Small intestine (tissue), 7 donors: ENCODE data around the gene B4GAT1. TPM values are rescaled to one million over a fixed set of nuclear protein-coding genes. Genes with fewer than 3 reads are reported as not detected.

Experiments used
- DNase-seq, 2 donors: peaks; one replicate each; pipeline versions ENCODE4 v3.0.0 to v3.0.0-alpha.2; 2013
- FAIRE-seq: peaks from 2 replicates; lab custom pipeline; 2012; peaks lifted over from hg19 to GRCh38; lab: Jason Lieb, UNC
- H3K27ac ChIP-seq, 3 donors: one replicate each; pipeline ENCODE4 v1.5.1; 2013; ENCODE audit warnings: low read length in 2 of 3, mild to moderate bottlenecking in 2 of 3, control low read depth in 1 of 3, inconsistent platforms in 1 of 3, low read depth in 1 of 3, moderate library complexity in 1 of 3
- H3K27me3 ChIP-seq, 3 donors: one replicate each; pipeline ENCODE4 v1.6.1; 2013; ENCODE audit warnings: low read length in 3 of 3, inconsistent platforms in 1 of 3; ENCODE audit not compliant: control insufficient read depth in 3 of 3, insufficient read depth in 3 of 3
- H3K36me3 ChIP-seq, 3 donors: one replicate each; pipeline ENCODE4 v1.6.1; 2013; ENCODE audit warnings: low read length in 3 of 3, inconsistent platforms in 1 of 3, low read depth in 1 of 3, mild to moderate bottlenecking in 1 of 3, moderate library complexity in 1 of 3; ENCODE audit not compliant: control insufficient read depth in 3 of 3, insufficient read depth in 2 of 3
- H3K4me1 ChIP-seq, 3 donors: one replicate each; pipeline ENCODE4 v1.6.1; 2013; ENCODE audit warnings: low read length in 2 of 3, inconsistent platforms in 1 of 3, low read depth in 1 of 3, mild to moderate bottlenecking in 1 of 3, moderate library complexity in 1 of 3; ENCODE audit not compliant: control insufficient read depth in 3 of 3, insufficient read depth in 2 of 3
- H3K4me3 ChIP-seq, 3 donors: one replicate each; pipeline ENCODE4 v1.5.1; 2013; ENCODE audit warnings: low read length in 3 of 3, control low read depth in 1 of 3, inconsistent platforms in 1 of 3, low read depth in 1 of 3, mild to moderate bottlenecking in 1 of 3, moderate library complexity in 1 of 3
- H3K9me3 ChIP-seq, 2 donors: one replicate each; pipeline ENCODE4 v1.6.1; 2013; ENCODE audit warnings: low read depth in 1 of 2, low read length in 1 of 2; ENCODE audit not compliant: control insufficient read depth in 2 of 2, insufficient read depth in 1 of 2
- WGBS, 3 donors: extraction: QIAGEN DNeasy Blood & Tissue Kit; methylation state at CpG; one replicate each; pipeline ENCODE4 v1.1.7; 2013; 5-methylcytosine and 5-hydroxymethylcytosine counted together
- polyA plus RNA-seq, 4 donors: library from polyadenylated mRNA; stranded (reverse) in 3 of 4; unstranded in 1 of 4; fragments of 200-250 nt in 3 of 4; fragments of 120-200 nt in 1 of 4; gene quantifications; one replicate each; pipeline versions ENCODE4 v1.2.1 to v1.2.3, GENCODE V29; 2013
- donor health status: healthy with polysubstance abuse.
- donor health status: control.
- donor health status: control.
- donor health status: Bipolar disorder and iron deficiency.
- donor health status: healthy.

Gene B4GAT1
- polyA plus RNA-seq, 4 donors: 12.2 to 28.0 (median 20.8) TPM

DNA sequence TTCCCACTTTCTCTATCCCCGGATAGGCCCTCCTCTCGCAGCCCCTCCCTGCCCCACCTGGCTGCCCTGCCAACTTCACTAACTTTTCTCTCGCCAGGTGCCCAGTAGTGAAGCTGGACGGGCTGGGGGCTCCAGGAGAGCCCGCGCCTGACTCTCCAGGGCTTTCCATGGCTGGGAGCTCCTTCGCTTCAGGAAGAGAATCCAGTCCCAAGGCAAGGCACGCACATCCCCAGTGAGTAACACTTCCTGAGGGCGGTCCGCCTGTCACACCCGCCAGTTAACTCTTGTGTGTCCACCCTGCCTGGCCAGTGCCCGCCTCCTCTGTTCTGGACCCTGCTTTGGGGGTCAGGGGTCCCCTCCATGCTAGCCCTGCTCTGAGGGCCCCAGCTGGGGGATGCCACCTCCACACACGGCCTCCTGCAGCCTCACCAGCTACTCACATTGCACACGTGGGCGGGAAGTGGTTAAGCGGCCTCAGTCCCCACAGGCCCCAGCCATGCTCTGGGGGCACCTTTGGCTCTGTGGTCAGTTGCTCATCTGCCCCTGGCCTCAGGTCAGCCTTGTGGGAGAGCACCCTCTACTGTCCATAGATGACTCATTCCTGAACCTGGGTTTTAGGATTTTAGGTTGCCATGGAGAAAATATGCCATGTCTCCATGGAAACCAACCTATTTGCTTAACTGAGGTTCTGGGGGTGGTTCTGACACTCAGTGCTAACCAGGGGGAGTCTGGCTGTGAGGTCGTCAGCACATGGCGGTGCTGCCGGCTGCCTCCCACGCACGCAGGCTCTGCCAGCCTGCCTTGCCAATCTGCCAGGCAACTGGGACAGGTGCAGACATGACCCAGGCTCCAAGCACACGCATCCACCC lies 11.0 kb downstream of the B4GAT1 start, which contains the start of gene RIN1:
Gene RIN1, minus strand, starts transcription at position 201 of the 869 bp plus-strand sequence. Its CDS starts 32 bp downstream, at position 169.
- peaks cover 5 to 77% (median 8%) of the 10 kb centered on the region in 3 donors for H3K36me3 ChIP-seq

GRCh38 chr11:66335531-66336233 lies 11.7 kb downstream of the B4GAT1 start:
- Histone ChIP-seq H3K27me3 (no peaks in the 10 kb centered on the region), H3K27ac (peak overlapping the region; percentile 48 to 86 (median 55)), H3K36me3 (peaks cover 0 to 72% (median 8%) of the 10 kb centered on the region in 3 donors), H3K4me1 (peaks cover 0 to 17% (median 0%) of the 10 kb centered on the region in 3 donors), H3K9me3 (no peaks in the 10 kb centered on the region), H3K4me3 (peak overlapping the region; percentile 57 to 71 (median 65))
- 9 to 19% (median 13%) methylated on average over 31 to 35 of the region's 35 CpGs for WGBS, 3 donors
- peak in 1 of 2 donors; percentile 41 for DNase-seq
- no peak for FAIRE-seq

More for the DNA sequence above, 11.0 kb downstream of the B4GAT1 start, which contains the start of gene RIN1:
- FAIRE-seq (no peak), DNase-seq (peak; percentile 70 to 79)
- H3K4me1 ChIP-seq: peaks cover 0 to 17% (median 0%) of the 10 kb centered on the region in 3 donors
- H3K4me3 ChIP-seq: peak within 1 kb of the TSS; percentile 57 to 71 (median 65)
- H3K27me3 ChIP-seq: no peaks in the 10 kb centered on the region
- no peaks in the 10 kb centered on the region for H3K9me3 ChIP-seq
- H3K27ac ChIP-seq: peak within 1 kb of the TSS; percentile 48 to 86 (median 55)
- WGBS, 3 donors: 11 to 12% (median 11%) methylated on average over 22 of the region's 22 CpGs

DNA sequence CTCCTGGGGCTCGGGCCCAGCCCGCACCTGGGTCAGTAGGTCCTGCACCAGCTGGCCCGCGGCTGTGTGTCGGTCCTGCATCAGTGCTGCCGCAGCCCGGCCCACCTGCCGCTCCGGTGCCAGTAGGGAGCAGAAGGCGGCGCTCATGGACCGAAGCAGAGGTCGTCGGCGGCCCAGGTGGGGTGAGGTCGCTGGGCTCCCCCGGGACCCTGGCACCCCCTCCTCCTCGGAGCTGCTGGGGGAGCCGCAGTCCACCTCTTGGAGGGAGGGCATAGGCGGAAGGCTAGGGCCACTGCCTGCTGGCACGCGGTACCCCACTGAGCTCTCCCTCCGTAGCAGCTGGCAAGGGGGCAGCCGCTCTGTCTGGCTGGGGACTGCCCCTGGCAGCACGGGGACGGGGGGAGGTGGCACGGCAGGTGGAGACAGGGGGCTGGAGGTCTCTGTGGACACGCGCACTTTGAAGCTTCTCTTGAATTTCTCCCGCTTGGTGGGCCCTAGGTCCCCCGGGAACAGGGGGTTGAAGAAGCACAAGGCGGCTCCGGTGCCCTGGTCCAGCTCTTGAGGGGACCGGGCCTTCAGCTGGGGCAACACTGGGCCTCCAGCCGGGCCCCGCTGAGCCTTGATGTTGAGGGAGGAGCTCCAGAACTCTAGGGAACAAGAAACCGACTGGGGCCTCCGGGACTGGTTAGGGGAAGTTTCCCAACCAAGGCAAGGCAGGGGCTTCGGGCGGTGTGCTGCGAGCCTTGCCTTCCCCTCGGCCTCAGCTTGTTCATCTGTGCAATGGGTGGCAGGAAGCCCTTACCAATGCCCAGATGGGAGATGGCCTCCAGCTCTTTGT lies 12.6 kb downstream of the B4GAT1 start:
- Histone ChIP-seq H3K27me3 (no peaks in the 10 kb centered on the region), H3K9me3 (no peaks in the 10 kb centered on the region), H3K27ac (no peak overlapping the region), H3K4me1 (peaks cover 0 to 17% (median 0%) of the 10 kb centered on the region in 3 donors), H3K4me3 (peak overlapping the region in 1 of 3 donors; percentile 71), H3K36me3 (peaks cover 0 to 64% (median 5%) of the 10 kb centered on the region in 3 donors)
- WGBS, 3 donors: 85 to 91% (median 87%) methylated on average over 38 to 42 of the region's 42 CpGs
- no peak for DNase-seq
- no peak for FAIRE-seq

DNA sequence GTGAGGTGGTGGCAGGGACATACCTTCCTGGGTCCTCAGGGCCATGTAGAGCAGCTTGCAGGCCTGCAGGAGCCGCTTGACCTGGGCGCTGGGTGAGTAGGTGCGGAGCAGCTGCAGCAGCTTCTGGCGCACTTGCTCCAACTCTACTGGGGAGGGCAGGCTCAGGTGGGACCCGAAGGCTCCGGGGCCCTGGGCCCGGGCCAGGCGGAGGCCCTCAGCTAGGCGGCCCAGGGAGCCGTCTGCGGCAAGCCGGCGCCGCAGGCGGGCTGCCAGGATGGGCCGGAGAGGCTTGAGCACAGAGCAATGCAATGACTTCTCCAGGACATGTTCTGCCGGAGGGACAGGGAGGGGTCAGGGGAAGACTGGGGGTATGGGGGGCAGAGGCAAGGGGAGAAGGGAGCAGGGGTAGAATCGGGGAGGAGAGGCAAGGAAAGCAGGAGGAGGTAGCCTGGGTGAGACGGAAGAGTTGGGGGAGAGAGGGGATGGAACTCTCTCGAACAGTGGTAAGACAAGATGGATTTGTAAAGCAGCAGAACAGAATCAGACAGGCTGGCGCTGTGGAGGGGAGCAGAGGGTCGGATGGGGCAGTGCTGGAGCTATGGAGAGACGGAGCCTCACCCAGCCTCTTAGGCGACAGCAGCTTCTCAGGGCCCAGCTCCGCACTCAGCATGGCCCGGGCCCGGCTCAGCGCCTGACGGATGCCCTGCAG lies 13.4 kb downstream of the B4GAT1 start:
- H3K4me3 ChIP-seq: no peak overlapping the region

DNA sequence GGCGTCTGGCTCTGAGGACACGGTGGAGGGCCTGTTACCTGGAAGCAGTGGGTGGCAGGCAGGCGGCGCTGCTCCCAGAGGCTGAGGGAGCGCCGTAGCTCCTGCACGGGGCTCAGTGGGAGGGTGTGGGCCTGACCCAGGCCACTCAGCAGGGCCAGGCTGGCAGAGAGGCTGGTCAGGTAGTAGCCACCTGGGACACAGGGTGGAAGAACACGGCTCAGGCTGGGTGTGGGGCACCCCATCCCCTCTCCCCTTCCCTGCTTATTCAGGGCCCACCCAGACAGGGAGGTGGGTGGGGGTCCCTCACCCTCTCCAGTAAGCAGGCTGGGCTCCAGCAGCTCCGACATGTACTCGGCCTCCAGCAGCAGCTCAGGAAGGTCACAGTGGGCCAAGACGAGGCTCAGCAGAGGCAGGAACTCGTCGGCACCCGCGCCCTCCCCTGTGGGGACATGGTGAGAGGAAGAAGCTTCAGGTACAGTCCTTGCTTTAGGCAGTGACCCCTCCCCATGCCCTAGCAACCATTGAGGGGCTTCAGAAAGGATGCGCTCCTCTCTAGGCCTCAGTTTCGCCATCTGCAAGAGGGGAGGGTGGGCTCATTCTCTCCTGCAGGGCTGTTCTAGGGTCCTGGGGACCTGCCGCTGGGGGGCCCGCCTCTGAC lies 14.1 kb downstream of the B4GAT1 start:
- H3K27ac ChIP-seq: no peak overlapping the region
- no peaks in the 10 kb centered on the region for H3K9me3 ChIP-seq
- FAIRE-seq (no peak), DNase-seq (no peak)
- H3K27me3 ChIP-seq: no peaks in the 10 kb centered on the region
- peaks cover 0 to 49% (median 0%) of the 10 kb centered on the region in 3 donors for H3K36me3 ChIP-seq
- H3K4me1 ChIP-seq: peaks cover 0 to 17% (median 0%) of the 10 kb centered on the region in 3 donors
- 89 to 92% (median 91%) methylated on average over 19 of the region's 19 CpGs for WGBS, 3 donors
- no peak overlapping the region for H3K4me3 ChIP-seq

More for the DNA sequence above, 13.4 kb downstream of the B4GAT1 start:
- 87 to 93% (median 90%) methylated on average over 27 to 29 of the region's 29 CpGs for WGBS, 3 donors
- H3K27ac ChIP-seq: no peak overlapping the region
- peaks cover 0 to 17% (median 0%) of the 10 kb centered on the region in 3 donors for H3K4me1 ChIP-seq
- H3K36me3 ChIP-seq: peaks cover 0 to 56% (median 5%) of the 10 kb centered on the region in 3 donors
- FAIRE-seq (no peak), DNase-seq (no peak)
- no peaks in the 10 kb centered on the region for H3K27me3 ChIP-seq
- no peaks in the 10 kb centered on the region for H3K9me3 ChIP-seq

- no peak for FAIRE-seq
- Histone ChIP-seq H3K9me3 (no peaks in the 10 kb centered on the region), H3K4me1 (peaks cover 0 to 22% (median 0%) of the 10 kb centered on the region in 3 donors), H3K4me3 (no peak overlapping the region), H3K27ac (no peak overlapping the region), H3K27me3 (no peaks in the 10 kb centered on the region), H3K36me3 (peaks cover 0 to 41% (median 0%) of the 10 kb centered on the region in 3 donors)
- 79 to 87% (median 86%) methylated on average over 17 to 18 of the region's 18 CpGs for whole genome bisulfite sequencing, 3 donors
- DNase-seq: no peak
Observed at GRCh38 chr11:66332371-66333219, 14.8 kb downstream of the B4GAT1 start.
